Diencephalon (tissue), 1 donor: ENCODE measurements around the gene CAPZA1. TPM values are rescaled to one million over a fixed set of nuclear protein-coding genes. Genes with fewer than 3 reads are reported as not detected.

Source experiments
- small RNA-seq: library from RNA; depleted of rRNA; stranded (forward); fragments of <200 nt; gene quantifications from one replicate; pipeline ENCODE3, GENCODE V24; 2014
- total RNA-seq: library from RNA; depleted of rRNA; stranded (reverse); fragments of >200 nt; gene quantifications from one replicate; pipeline ENCODE4 v1.2.3, GENCODE V29; 2014

The CAPZA1 gene
- total RNA-seq = 122 TPM

GRCh38 chr1:112619518-112620376, at the start of gene CAPZA1:
Gene CAPZA1 (plus strand): TSS chr1:112619832. CDS start chr1:112619845, 13 bp downstream.

GRCh38 chr1:112618721-112619517, 713 bp upstream of the CAPZA1 start, which contains the start of gene ST7L:
Gene ST7L (minus strand): TSS chr1:112619141. CDS start chr1:112619113, 28 bp downstream.

DNA sequence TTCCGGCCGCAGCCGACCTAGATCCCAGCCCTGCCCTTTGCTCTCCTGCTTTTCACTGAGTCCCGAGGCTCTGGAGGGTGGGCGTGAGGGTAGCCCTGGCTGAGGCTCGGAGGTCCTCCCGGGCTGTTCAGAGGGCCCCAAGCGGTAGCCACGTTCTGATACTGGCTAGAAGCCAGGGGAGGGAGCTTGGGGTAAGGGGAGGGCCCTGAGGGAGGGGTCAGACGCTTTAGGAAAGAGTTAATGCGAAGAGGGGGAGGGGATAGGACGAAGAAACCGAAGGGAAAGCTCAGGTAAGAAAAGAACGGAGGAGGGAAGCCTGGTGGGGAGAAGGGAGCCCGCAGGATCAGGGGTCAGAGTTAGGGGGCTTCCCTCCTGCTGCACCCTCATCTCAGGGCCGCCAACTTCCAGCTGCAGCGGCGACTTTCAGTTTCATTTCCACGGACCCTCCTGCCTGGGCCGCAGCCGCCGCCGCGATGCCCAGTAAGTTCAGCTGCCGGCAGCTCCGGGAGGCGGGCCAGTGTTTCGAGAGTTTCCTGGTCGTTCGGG, 54.9 kb downstream of the CAPZA1 start, which contains the start of gene MOV10:
MOV10 (plus strand) TSS at position 220 of the 546 bp plus-strand sequence; CDS start at position 474, 254 bp downstream.

DNA sequence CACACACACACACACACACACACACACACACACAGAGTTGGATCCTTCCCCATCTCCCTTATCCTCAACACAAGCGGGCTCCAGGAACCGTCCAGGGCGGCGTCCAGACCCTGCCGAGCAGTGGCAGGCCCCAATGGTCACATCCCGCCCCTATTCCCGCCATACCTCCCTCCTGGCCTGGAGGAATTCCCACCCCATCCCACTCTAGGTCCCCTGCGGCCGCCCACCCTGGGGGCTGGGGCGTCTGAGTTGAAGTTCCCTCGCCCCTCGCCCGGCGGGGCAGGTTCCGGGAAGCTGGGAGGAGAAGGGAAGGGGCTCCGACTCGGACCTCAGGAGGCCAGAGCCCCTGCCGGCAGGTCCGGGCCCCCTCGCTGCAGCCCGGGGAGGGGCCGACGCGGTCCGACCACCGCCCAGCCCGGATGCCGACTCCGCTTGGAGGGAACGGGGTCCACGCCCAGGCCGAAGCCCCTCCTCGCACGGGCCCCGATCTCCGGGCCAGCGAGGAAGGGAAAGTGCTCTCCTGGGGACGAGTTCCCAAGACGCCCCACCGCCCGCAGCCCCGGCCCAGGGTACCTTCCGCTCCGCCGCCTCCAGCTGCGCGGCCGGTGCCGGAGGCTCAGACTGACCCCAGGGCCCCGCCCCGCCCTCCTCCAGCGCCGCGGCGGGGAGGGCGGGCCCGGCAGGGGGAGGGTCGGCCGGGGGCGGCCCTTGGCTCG, 87.0 kb downstream of the CAPZA1 start, which contains the start of gene RHOC:
RHOC (minus strand) TSS at position 623 of the 716 bp plus-strand sequence. CDS start 3,328 bp downstream, outside the sequence.

DNA sequence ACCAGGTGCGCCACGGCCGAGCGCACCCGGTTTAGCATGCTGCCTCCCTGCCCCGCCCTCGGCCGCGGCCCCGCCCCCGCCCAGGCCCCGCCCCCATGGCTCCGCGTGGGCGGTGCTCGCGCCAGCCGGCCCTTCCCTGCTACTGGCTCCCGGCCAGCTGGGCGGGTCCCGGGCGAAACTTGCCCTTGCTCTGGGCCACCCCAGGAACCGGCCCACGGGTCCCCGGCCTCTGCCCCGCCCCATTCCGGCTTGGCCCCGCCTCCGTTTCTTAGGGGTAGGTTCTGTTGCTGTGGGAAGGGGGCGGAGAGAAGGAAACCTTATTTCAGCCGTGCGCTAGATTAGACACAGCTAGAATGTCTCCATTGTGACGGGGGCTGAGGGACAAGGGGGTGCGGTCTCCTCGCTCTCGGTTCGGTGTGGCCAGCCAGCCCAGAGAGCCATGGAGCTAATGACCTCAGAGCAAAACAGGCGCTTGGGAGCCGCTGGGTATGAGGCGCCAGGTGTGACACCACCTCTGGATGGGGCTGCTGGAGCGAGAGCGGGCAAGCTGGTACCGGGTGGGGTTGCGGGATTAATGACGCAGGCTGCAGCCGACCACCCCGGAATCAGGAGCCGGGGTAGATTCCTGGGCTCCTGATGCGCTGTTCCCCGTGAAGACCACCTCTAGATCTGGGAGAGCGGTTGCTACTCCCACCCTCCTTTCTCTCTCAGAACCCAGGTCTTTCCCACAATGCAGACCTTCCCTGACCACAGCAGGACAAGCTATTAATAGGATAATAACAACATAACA, 95.8 kb downstream of the CAPZA1 start, which contains the start of gene PPM1J:
PPM1J (minus strand) TSS at position 69 of the 790 bp plus-strand sequence; CDS start at position 38, 31 bp downstream.

Small RNA genes lying within 50 kb of the gene (small RNA-seq; reads per million reads assigned to genes)
- not detected for gene RNU7-70P

Other genes with a start within 250 kb of the CAPZA1 start
- 30.2 TPM for gene CTTNBP2NL, start 223.6 kb upstream of the CAPZA1 start, total RNA-seq
- 1.8 TPM for gene WNT2B, start 110.9 kb upstream of the CAPZA1 start, total RNA-seq
- 35.5 TPM for gene ST7L, start 691 bp upstream of the CAPZA1 start, total RNA-seq
- 6.7 TPM for gene MOV10, start 54.8 kb downstream of the CAPZA1 start, total RNA-seq
- 79.4 TPM for gene RHOC, start 87.3 kb downstream of the CAPZA1 start, total RNA-seq
- gene PPM1J, start 95.5 kb downstream of the CAPZA1 start, total RNA-seq = 5.5 TPM